HG03196 (cell line): ENCODE results near the gene IGFALS.
A peak's percentile ranks its signal among the peaks of the same experiment; 100 is the strongest.

Experiments
- ATAC-seq: cut with Tn5 transposase; IDR thresholded peaks from one replicate; pipeline ENCODE4 v1.9.1; 2021; ENCODE audit not compliant: unreplicated experiment

The IGFALS gene

DNA sequence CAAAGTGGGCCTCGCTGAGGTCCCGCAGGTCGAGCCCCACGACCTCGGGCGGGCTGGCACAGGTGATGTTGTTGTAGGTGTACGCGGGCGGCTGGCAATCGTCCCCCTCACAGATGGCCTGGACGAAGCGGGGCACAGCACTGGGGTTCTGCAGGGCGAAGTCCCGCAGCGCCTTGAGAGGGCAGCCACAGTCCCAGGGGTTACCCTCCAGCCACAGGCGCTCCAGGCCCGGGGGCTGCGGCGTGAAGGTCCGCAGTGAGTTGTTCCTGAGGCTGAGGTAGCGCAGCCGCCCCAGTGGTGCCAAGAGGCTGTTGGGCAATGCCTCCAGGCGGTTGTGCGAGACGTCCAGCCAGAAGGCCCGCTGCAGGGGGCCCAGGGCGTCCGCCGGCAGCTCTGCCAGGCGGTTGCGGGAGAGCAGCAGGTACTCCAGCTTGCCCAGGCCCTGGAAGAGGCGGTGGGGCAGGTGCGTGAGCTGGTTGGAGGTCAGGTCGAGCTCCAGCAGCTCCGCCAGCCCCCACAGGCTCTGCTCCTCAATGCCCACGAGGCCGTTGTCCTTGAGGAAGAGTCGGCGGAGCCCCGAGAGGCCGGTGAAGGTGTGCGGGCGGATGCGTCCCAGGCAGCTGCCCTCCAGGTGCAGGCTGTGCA, 2.8 kb downstream of the IGFALS start:
- no peak for ATAC-seq

GRCh38 chr16:1790261-1790610, 3.3 kb downstream of the IGFALS start:
- ATAC-seq, result no peak

- ATAC-seq, result no peak
These were observed 3.9 kb downstream of the IGFALS start for GRCh38 chr16:1789643-1790045.

DNA sequence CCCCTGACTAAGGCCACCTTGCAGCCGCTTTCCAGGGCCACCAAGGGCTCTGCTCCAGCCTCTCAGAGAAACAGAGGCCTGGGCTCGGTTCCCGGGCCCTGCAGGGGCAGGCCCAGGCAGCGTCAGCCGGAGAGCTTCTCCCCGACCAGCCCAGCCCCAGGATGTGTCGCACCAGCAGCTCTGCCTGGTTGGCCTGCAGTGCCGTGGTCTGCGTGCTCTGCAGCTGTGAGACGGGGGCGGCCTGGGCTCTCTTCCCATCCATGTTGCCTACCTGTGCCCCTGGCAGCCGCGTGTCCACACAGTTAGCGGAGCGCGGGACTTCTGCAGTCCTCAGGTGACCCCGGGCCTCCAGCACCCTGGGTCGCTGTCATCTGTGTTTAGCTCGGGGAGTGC, 4.8 kb downstream of the IGFALS start:
- no peak for ATAC-seq

DNA sequence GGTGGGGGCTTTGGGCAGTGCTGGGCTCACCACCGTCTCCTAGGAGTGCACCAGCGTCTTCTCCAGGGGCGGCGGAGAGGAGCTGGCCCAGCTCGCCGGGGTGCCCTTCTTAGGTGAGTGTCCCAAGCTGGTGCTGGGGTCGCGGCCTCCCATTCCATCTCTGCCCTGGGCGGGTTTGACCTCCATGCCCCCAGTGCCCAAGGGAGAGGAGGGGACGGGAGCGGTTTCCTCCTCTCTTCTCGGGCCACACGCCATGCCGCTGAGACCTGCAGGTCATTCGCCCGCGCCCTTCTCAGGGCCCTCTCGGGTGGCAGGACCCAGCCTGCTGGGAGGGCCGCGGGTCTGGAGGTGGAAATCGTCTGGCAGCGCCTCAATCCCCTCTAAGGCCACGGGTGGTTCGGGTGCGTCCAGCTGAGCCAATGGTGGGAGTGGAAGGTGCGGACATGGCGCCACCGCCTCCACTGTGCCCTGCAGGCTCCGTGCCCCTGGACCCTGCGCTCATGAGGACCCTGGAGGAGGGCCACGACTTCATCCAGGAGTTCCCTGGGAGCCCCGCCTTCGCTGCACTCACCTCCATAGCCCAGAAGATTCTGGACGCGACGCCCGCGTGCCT, 5.3 kb downstream of the IGFALS start:
- no peak for ATAC-seq

- no peak for ATAC-seq
These were observed 6.0 kb downstream of the IGFALS start for GRCh38 chr16:1787322-1788094.

DNA sequence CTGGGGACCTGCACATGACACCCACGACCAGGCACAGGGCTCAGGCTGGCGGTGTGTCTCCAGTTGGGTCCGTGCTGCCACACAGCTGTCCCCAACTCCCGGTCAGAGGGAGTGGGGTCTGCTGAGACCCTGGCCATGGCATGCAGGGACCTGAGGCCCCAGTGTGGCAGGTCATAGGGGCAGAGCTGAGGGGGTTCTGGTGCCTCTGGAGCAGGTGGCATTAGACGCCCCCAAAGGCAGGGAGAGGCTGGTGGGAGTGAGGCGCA, 6.5 kb downstream of the IGFALS start:
- ATAC-seq, result no peak

GRCh38 chr16:1786242-1787055, 7.1 kb downstream of the IGFALS start:
- ATAC-seq, result no peak

DNA sequence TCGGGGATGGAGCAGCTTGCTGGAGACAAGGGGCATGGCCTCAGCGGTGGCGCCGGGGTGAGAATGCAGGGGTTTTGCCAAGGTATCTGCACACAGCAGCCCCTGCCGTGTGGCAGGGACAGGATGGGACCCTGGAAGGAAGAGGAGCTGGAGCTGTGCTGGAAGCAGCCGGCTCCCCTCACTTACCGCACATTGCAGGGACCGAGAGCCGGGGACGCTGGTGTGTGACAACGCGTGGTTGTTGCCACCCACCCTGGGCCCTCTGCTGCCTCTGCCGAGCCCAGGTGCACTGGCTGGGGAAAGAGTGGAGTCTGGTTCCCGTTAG, 7.7 kb downstream of the IGFALS start:
- ATAC-seq, result no peak

DNA sequence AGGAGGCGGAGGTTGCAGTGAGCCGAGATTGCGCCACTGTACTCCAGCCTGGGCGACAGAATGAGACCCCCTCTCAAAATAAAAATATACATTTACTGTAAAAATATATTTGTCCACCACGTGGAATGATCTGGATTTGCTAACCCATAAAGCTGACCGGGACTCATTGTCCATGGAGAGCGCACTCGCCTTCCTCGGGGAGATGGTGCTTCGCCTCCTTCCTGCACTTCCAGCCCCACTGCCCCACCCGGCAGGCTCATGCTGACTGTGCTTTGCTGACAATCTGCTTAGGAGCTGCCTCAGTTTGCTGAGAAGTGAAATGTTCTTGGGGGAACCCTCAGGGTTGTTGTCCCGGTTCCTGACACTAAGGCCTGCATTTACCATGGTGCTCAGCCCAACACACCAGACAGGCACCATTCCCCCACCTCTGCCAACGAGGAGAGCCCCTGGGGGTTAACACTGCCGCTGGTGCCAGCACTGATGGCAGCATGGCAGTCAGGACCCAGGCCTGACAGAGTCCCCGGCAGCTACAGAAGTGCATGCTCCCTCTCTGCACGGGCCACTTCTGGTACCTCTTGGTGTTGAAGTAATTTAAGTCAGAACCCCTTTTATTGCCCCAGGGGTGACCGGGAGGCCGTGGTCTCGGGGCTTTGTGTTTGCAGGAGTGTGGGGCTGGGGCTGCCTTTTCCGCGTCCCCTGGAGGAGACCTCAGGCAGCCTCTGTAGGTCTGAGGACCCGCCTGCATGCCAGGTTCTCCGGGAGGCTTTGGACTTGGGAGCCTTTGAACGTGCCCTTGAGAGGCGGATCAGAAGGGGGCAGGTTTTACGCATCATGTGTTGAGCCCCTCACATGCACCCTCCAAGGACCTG, 8.3 kb downstream of the IGFALS start:
- no peak for ATAC-seq

GRCh38 chr16:1782408-1783264, 10.9 kb downstream of the IGFALS start, which contains the start of the genes NUBP2 and SPSB3:
Gene NUBP2 (plus strand): TSS chr16:1782960. CDS start chr16:1783021, 61 bp downstream.
Gene SPSB3 (minus strand): TSS chr16:1782571. CDS start chr16:1781483, 1,088 bp downstream.
- peak; percentile 81 for ATAC-seq

GRCh38 chr16:1781758-1782407, 11.6 kb downstream of the IGFALS start:
- peak; percentile 1 for ATAC-seq

DNA sequence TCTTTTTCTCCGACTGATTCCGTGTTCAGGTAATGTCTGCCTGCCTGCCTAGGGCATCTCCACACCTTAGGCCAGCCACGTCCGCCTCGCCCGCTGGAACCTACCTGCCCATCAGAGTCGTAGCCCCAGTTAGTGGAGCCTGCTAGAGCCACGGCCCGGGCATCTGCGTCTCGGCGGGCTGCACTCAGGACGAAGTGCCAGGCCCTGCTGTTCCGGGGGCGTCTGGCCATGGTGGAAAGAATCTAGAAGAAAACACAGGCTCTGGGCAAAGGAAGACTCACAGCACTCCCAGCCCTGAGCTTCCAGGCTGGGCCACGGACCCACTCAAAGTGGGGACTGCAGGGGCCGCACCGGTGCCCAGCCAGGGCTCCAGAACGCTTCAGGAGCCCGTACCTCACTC, 12.3 kb downstream of the IGFALS start:
- ATAC-seq, result no peak

DNA sequence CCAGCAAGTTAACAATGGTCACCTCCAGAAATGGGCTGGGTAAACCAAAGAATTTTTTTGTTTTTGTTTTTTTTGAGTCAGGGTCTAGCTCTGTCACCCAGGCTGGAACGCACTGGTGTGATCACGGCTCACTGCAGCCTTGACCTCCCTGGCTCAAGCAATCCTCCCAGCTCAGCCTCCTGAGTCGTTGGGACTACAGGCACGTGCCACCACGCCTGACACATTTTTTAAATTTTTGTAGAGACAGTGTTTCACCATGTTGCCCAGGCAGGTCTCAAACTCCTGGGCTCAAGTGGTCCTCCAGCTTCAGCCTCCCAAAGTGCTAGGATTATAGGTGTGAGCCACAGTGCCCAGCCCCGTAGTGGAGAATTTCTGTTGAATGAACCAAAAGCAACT, 12.8 kb downstream of the IGFALS start:
- ATAC-seq, result no peak

DNA sequence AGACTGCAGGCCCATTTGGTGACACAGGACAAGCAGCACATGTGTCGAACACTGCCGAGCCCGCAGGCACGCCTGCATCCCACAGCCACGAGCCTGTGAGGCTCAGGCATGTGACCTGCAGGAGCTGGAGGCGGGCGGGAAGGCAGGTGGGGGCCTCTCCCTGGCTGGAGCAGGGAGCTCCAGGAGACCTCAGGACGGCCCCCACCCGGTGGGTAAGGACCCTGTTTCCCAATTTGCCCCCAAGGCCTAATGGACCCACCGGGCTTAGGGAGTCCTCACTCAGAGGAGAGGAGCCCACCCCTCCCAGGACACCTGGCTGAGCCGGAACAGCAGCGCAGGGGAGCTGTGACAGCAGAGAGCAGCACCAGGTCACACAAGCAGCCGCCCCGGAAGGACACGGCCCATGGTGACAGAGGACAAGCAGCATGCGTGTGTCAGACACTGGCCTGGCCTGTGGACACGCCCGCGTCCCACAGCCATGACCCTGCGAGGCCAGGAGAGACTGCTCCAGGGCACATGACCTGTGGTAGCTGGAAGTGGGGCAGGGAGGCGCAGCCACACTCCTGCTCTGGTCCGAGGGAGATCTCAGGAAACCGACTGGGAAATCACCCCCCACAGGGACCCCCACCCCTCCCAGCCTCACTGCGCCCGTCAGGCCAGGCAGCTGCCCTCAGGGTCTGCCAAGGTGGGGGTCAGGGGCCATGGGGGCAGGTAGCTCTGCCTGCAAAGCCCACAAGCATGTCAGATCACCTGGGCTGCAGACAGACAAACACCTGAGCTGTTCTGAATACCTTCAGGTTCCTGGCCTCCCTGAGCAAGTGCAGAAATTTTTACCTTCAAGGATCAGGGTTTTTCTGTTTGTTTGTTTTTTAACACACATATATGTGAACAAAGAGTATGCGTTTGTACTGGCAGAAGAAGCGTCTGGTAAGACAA, 13.5 kb downstream of the IGFALS start:
- no peak for ATAC-seq

- no peak for ATAC-seq
These were observed 14.2 kb downstream of the IGFALS start for GRCh38 chr16:1779234-1779701.

DNA sequence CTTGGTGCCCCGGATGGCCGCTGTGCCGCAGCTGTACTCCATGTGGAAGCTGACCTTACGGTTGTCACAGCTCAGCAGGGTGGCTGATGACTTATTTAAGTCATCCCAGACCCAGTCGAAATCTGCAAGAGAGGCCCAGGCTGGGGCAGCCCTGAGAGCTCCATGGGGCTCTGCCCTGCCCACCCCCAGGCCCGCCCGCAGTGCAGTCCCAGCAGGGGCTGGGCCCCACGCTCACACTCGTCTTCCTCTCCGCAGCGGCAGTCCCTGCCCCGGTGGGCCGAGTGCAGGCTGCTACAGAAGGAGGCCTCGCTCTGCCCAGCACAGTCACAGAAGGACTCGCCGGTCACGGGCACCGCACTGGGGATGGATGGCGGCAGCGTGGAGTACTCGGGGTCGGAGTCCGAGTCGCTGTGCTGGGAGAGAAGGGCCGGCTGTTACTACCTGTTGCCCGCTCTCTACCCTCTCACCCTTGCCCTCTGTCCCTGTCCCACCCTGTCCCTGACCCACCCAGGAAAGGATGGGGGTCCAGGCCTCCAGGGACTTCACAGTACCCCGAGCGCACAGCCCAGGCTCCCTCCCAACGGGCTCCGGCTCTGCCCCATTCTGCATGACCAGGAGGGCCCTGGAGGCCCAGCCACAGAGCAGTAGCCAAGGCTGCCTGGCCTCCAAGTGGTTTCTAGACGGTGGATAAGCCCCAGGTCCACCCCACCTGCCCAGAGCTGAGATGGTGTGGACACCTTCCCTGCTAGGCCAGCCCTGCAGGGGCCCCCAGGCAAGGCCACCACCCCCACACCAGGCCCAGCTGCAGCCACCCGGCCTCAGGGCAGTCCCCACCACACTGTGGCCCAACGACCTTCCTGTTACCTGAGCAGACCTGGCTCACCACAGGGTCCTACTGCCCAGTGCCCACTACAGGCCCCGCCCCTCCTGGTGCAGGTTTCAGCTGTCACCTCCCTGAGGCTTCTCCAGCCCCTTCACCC, 15.0 kb downstream of the IGFALS start:
- ATAC-seq, result no peak
